NT2/D1 (cell line): Measurements from ENCODE around the gene IL17RE.
A peak's percentile ranks its signal among the peaks of the same experiment; 100 is the strongest.
"Not testable (repeated sequence)": the region's sequence is repeated elsewhere in the genome, so short reads cannot be mapped to it uniquely, and the experiment has no call there.

ENCODE experiments used
- DNase-seq: peaks from one replicate; pipeline ENCODE4 v3.0.0-alpha.2; 2011; ENCODE audit warnings: low read depth, low spot score
- H3K27me3 ChIP-seq: 2 replicates; pipeline ENCODE4 v1.6.0; 2011; ENCODE audit warnings: mild to moderate bottlenecking; ENCODE audit not compliant: insufficient read length, insufficient read depth
- H3K36me3 ChIP-seq: 2 replicates; pipeline ENCODE4 v1.6.1; 2011; ENCODE audit warnings: mild to moderate bottlenecking, low read length, mixed read lengths; ENCODE audit not compliant: insufficient read depth, insufficient read length
- H3K4me1 ChIP-seq: 2 replicates; pipeline ENCODE4 v1.5.1; 2011; ENCODE audit not compliant: insufficient read depth, insufficient read length
- H3K4me3 ChIP-seq: 2 replicates; pipeline ENCODE4 v1.5.1; 2011; ENCODE audit warnings: low read depth; ENCODE audit not compliant: insufficient read length
- H3K9ac ChIP-seq: 2 replicates; pipeline ENCODE4 v1.6.0; 2011; ENCODE audit warnings: low read depth; ENCODE audit not compliant: insufficient read length
- H3K9me3 ChIP-seq: 2 replicates; pipeline ENCODE4 v1.5.1; 2011; ENCODE audit warnings: mild to moderate bottlenecking, low read length; ENCODE audit not compliant: insufficient read depth
- SUZ12 ChIP-seq: IDR thresholded peaks from 2 replicates; pipeline ENCODE4 v1.6.1; 2011; ENCODE audit not compliant: insufficient read length, insufficient read depth; ENCODE audit errors: extremely low read depth
- YY1 ChIP-seq: IDR thresholded peaks from 2 replicates; pipeline ENCODE4 v1.6.1; 2011; ENCODE audit not compliant: insufficient read length, insufficient read depth
- ZNF274 ChIP-seq: IDR thresholded peaks from 2 replicates; pipeline ENCODE4 v1.6.1; 2011; ENCODE audit warnings: mild to moderate bottlenecking, low read depth, low read length

The IL17RE gene

DNA sequence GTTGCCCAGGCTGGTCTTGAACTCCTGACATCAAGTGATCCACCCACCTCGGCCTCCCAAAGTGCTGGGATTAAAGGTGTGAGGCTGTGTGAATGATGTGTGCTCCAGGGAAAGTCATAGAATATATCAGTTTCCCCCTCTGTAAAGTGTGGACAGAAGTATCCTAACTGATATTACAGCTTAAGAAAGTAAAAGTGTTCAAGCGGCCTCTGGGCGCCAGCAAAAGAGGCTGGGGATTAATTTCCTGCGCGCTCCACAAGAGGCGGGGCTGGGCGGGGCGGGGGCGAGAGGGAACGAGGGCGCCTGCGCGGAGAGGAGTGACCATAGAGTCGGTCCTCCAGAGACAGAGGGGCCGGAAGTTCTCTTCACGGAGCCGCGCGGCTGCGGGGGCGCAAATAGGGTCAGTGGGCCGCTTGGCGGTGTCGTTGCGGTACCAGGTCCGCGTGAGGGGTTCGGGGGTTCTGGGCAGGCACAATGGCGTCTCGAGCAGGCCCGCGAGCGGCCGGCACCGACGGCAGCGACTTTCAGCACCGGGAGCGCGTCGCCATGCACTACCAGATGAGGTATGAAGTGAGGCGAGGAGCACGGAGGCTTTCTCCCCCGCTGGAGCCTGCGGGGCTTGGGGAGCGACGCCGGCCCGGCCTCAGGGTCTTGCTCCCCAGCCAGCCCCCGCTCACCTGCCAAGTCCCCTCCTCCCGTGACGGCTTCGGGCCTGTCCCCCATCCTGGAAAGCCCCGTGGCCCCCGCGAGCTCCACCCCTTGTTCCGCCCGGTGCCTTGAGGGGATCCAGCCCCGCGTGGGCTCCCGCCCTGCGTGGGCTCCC is 12.2 kb upstream of the IL17RE start, which contains the start of gene JAGN1:
TSS of gene JAGN1 (plus strand) at position 362 of the 823 bp plus-strand sequence. CDS start at position 475, 113 bp downstream.
- peak within 1 kb of the TSS; percentile 95 for H3K4me3 ChIP-seq
- TF ChIP-seq SUZ12: no peak
- no peak for TF ChIP-seq ZNF274
- no peak for TF ChIP-seq YY1

DNA sequence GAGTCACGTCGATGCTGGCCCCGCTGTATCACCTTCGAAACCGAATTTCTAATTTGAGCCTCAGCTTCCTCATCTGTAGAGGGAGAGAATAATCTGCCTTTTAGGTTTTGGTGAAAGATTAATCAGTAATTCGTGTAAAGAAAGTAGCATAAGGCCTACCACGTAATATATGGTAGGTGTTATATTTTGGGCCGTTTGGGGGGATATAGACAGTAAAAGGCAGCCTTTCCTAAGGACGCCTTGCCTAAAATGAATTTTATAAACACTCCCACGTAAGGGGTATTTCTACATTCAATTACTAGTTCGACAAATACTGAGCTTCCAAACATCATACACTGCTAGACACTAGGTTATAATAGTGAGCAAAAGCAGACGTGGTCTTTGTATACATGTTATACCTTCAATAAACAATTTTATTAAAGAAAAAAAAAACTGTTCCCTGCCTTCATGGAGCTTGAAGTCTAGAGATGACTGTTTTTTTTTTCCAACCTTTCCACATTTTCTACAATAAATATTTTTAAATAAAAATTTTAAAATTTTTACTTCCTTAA is 11.5 kb upstream of the IL17RE start:
- Histone ChIP-seq H3K4me1 (peaks cover 2% of the 10 kb centered on the region), H3K27me3 (no peaks in the 10 kb centered on the region), H3K9ac (peak overlapping the region; percentile 100), H3K9me3 (no peaks in the 10 kb centered on the region), H3K36me3 (peaks cover 35% of the 10 kb centered on the region), H3K4me3 (peak overlapping the region; percentile 95)
- DNase-seq: no peak
- no peak for TF ChIP-seq ZNF274
- no peak for TF ChIP-seq YY1
- TF ChIP-seq SUZ12: no peak

More for the DNA sequence above, 12.2 kb upstream of the IL17RE start, which contains the start of gene JAGN1:
- Histone ChIP-seq H3K4me1 (peaks cover 2% of the 10 kb centered on the region), H3K36me3 (peaks cover 32% of the 10 kb centered on the region), H3K9ac (peak within 1 kb of the TSS; percentile 100), H3K27me3 (no peaks in the 10 kb centered on the region), H3K9me3 (no peaks in the 10 kb centered on the region)
- DNase-seq: peak; percentile 83

DNA sequence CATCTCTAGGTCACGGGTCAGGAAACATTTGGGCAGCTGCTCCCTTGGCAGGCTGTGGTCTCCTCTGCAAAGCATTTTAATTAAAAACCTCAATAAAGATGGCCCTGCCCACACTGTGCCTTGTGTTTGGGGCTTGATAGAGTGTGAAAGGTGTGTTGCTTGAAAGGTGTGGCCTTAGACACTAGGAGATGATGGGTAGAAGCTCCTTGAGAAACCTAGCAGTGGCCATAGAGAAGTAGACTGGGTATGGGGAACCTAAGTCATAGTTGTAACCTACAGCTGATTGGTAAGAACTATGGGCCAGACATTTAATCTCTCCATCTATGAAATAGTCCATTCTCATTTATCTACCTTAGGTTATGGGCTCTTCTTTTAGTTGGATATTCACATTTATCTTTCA is 8.9 kb upstream of the IL17RE start:
- no peak for DNase-seq
- no peak for TF ChIP-seq ZNF274
- no peak for TF ChIP-seq SUZ12
- no peak for TF ChIP-seq YY1

DNA sequence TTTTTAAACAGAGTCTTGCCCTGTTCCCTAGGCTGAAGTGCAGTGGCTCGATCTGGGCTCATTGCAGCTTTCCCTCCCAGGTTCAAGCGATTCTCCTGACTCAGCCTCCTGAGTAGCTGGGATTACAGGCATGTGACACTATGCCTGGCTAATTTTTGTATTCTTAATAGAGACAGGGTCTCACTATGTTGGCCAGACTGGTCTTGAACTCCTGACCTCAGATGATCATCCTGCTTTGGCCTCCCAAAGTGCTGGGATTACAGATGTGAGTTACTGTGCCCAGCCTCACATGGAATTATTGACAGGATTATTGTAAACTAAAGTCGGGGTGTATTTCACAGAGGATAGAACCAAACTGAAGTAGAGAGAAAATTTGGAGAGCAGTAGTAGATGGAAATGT is 6.9 kb upstream of the IL17RE start:
- H3K4me3 ChIP-seq, H3K9me3 ChIP-seq, H3K9ac ChIP-seq, H3K27me3 ChIP-seq, H3K4me1 ChIP-seq, DNase-seq: not testable (repeated sequence)
- H3K36me3 ChIP-seq: peaks cover 40% of the 10 kb centered on the region

More for the DNA sequence above, 8.9 kb upstream of the IL17RE start:
- Histone ChIP-seq H3K9ac (no peak overlapping the region), H3K9me3 (no peaks in the 10 kb centered on the region), H3K4me3 (no peak overlapping the region), H3K4me1 (peaks cover 5% of the 10 kb centered on the region), H3K36me3 (peaks cover 40% of the 10 kb centered on the region), H3K27me3 (no peaks in the 10 kb centered on the region)

DNA sequence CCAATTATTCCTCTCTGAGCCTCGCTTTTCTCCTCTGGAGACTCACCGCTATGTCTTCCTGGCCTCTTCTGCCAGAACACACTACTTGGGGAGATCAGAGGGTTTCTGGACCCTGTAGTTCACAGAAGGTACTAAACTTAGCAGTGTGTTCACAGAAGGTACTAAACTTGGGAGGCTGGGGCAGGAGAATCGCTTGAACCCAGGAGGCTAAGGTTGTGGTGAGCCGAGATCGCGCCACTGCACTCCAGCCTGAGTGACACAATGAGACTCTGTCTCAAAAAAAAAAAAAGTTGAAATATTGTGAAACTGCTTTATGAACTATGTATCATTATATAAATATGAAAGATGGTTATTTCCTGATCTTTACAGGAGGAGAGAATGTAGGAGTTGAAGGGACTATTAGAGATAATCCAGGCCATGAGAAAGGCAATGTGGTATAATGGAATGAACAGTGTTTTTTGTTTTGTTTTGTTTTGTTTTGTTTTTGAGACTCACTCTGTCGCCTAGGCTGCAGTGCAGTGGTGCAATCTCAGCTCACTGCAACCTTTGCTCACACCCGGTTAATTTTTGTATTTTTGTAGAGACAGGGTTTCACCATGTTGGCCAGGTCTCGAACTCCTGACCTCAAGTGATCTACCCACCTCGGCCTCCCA is 5.8 kb upstream of the IL17RE start:
- not testable (repeated sequence) for H3K4me1 ChIP-seq, H3K9ac ChIP-seq, H3K27me3 ChIP-seq, H3K9me3 ChIP-seq, DNase-seq, H3K4me3 ChIP-seq
- peaks cover 36% of the 10 kb centered on the region for H3K36me3 ChIP-seq

DNA sequence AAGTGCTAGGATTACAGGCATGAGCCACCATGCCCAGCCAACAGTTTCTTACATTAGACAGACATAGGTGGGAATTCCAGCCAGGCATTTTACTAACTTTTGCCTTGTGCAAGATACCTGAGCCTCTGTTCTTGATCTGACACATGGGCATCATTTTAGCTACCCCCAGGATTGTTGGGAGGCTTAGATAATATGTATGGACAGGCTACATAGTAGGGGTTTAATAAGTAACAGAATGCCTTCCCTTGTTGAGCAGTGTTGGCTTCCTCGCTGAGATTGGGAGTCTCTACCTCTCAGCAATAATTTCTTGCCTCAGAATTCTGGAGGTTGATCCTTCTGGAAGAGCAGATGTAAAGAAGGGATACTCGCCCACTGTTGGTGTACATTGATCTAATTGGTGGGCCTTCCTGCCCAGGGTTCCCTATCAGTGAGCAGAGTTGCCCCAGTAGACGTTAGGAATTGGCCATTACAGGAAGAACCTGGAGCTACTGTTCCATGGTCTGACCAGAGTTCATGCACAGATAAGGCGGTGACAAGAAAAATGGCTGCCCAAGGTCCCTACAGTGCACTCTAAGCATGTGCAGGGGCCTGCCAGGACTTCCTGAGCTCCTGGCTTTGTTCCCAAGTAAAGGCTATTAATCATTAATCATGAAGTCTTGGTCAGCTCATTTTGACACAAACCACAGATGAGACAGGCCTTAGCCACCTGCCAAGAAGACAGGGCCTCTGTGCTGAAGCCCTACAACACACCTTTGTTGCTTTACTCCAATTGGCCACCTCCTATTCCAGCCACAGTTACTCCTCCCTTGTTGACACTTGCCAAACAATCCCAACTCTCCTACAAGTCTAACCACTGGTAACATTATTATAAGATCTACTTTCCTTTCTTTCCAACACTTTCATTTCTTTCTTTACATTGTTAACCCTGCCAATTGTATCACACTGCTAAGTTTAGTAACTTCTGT is 5.0 kb upstream of the IL17RE start:
- Histone ChIP-seq H3K9ac (no peak overlapping the region), H3K4me1 (peaks cover 6% of the 10 kb centered on the region)

More for the DNA sequence above, 5.0 kb upstream of the IL17RE start:
- no peaks in the 10 kb centered on the region for H3K9me3 ChIP-seq
- no peak overlapping the region for H3K4me3 ChIP-seq
- peaks cover 27% of the 10 kb centered on the region for H3K36me3 ChIP-seq
- DNase-seq: no peak
- H3K27me3 ChIP-seq: no peaks in the 10 kb centered on the region
- TF ChIP-seq ZNF274: no peak
- no peak for TF ChIP-seq SUZ12
- no peak for TF ChIP-seq YY1
